Rectal smooth muscle tissue (tissue), 1 donor: Measurements from ENCODE around the gene WBP2.
"Not testable (repeated sequence)": the region's sequence is repeated elsewhere in the genome, so short reads cannot be mapped to it uniquely, and the experiment has no call there.

Source experiments
- H3K27ac ChIP-seq: one replicate; pipeline ENCODE4 v1.7.0; 2013; ENCODE audit warnings: low read depth, low read length, inconsistent platforms
- H3K27me3 ChIP-seq: one replicate; pipeline ENCODE4 v1.7.0; 2013; ENCODE audit warnings: low read length; ENCODE audit not compliant: control insufficient read depth, insufficient read depth
- H3K36me3 ChIP-seq: one replicate; pipeline ENCODE4 v1.7.0; 2013; ENCODE audit warnings: low read length; ENCODE audit not compliant: control insufficient read depth, insufficient read depth
- H3K4me1 ChIP-seq: one replicate; pipeline ENCODE4 v1.7.0; 2013; ENCODE audit warnings: low read length; ENCODE audit not compliant: control insufficient read depth, insufficient read depth
- H3K4me3 ChIP-seq: one replicate; pipeline ENCODE4 v1.7.0; 2013; ENCODE audit warnings: low read length
- H3K9ac ChIP-seq: one replicate; pipeline ENCODE4 v1.7.0; 2013; ENCODE audit warnings: low read length

The WBP2 gene

GRCh38 chr17:75816693-75817092 is 38.4 kb downstream of the WBP2 start:
- H3K27me3 ChIP-seq: no peaks in the 10 kb centered on the region
- no peak overlapping the region for H3K9ac ChIP-seq
- no peaks in the 10 kb centered on the region for H3K4me1 ChIP-seq
- no peak overlapping the region for H3K4me3 ChIP-seq
- H3K27ac ChIP-seq: no peak overlapping the region
- H3K36me3 ChIP-seq: peaks cover 68% of the 10 kb centered on the region

DNA sequence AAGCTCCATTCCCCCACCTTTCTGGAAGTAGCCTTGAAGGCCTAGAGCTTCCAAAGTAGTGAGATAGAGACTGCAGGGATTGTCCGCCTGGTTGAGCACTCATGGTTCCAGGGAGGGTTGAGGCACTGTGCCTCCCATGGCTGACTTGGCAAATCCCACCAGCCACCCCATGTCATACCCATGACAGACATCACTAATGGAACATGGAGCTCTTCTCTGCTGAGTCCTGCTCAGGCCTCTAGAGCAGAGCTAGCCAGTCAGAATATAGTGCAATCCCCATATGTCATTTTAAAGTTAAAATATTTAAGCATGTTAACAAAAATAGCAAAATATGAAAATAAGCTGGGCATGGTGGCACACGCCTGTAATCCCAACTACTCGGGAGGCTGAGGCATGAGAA is 39.7 kb downstream of the WBP2 start:
- H3K4me1 ChIP-seq: no peaks in the 10 kb centered on the region
- no peak overlapping the region for H3K9ac ChIP-seq
- no peak overlapping the region for H3K4me3 ChIP-seq
- peaks cover 59% of the 10 kb centered on the region for H3K36me3 ChIP-seq
- no peak overlapping the region for H3K27ac ChIP-seq
- H3K27me3 ChIP-seq: no peaks in the 10 kb centered on the region

DNA sequence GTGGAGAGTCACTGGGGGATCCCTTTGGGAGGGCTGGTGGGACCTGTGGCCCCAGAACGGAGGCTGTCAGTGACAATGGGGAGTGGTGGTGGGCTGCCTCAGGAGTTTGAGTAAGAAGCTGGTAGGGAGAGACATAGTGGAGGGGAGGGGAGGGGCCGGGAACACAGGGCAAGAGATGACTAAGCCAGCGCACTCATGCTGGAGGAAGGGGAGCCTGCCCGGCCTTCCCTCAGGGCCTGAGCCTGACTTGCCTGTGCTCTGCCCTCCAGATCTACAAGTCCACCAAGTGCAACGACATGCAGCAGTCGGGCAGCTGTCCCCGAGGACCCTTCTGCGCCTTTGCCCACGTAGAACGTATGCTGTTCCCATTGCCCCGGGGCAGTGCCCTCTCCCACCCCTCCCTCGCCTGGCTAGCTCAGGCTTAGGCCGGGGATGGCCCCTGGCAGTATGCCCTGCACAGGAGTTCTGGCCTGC is 40.2 kb downstream of the WBP2 start:
- Histone ChIP-seq H3K36me3 (peaks cover 56% of the 10 kb centered on the region), H3K4me1 (no peaks in the 10 kb centered on the region), H3K27me3 (no peaks in the 10 kb centered on the region), H3K27ac (no peak overlapping the region), H3K4me3 (no peak overlapping the region), H3K9ac (no peak overlapping the region)

DNA sequence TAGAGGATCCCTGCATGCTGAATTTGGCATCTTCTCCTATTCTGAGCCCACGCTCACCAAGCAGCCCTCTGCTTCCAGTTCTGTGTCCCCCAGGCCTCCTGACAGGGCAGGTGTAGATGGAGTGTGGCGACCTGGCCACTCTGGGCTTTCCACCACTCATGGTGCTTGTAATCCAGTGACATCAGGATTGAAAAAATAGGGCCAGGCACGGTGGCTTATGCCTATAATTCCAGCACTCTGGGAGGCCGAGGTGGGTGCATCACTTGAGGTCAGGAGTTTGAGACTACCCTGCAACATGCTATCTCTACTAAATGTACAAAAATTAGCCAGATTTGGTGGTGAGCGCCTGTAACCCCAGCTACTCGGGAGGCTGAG is 41.1 kb downstream of the WBP2 start:
- no peak overlapping the region for H3K9ac ChIP-seq
- peaks cover 50% of the 10 kb centered on the region for H3K36me3 ChIP-seq
- no peaks in the 10 kb centered on the region for H3K27me3 ChIP-seq
- H3K27ac ChIP-seq: no peak overlapping the region
- no peak overlapping the region for H3K4me3 ChIP-seq
- H3K4me1 ChIP-seq: no peaks in the 10 kb centered on the region

DNA sequence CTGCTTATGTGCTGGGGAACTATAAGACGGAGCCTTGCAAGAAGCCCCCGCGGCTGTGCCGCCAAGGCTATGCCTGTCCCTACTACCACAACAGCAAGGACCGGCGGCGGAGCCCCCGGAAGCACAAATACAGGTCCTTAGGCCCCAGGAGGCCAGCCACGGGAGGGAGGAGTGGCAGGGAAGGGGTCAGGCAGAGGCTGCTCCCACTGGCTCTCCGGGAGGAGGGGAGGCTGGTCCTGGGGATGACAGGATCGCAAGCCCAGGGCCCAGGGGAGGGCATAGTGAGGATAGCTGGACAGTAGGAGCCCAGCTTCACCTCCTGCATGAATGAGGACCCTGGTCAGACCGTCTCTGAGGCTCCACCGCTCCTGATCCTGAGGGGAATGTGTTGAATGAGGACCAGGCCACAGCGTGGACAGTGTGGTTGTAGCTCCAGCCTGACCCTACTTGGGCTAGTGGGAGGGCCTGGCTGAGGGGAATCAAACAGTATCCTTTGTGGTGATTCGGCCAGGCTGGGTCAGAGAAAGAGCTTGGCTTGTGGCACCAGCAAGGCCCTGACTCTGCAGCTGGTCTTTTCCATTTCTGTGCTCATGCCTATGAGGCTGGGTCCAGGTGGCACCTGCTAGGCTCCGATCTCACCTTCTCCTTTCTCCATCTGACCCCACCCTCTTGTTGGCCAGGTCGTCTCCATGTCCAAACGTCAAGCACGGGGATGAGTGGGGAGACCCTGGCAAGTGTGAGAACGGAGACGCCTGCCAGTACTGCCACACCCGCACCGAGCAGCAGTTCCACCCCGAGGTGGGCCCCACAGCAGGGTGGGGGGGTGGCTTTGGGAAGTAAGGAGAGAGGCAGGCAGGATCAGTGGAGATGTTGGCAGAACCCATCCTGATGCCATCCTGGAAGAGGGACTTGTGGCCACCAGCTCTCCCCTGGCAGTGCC is 41.8 kb downstream of the WBP2 start:
- Histone ChIP-seq H3K9ac (no peak overlapping the region), H3K27ac (no peak overlapping the region), H3K36me3 (peaks cover 48% of the 10 kb centered on the region), H3K4me3 (no peak overlapping the region), H3K4me1 (no peaks in the 10 kb centered on the region), H3K27me3 (no peaks in the 10 kb centered on the region)

DNA sequence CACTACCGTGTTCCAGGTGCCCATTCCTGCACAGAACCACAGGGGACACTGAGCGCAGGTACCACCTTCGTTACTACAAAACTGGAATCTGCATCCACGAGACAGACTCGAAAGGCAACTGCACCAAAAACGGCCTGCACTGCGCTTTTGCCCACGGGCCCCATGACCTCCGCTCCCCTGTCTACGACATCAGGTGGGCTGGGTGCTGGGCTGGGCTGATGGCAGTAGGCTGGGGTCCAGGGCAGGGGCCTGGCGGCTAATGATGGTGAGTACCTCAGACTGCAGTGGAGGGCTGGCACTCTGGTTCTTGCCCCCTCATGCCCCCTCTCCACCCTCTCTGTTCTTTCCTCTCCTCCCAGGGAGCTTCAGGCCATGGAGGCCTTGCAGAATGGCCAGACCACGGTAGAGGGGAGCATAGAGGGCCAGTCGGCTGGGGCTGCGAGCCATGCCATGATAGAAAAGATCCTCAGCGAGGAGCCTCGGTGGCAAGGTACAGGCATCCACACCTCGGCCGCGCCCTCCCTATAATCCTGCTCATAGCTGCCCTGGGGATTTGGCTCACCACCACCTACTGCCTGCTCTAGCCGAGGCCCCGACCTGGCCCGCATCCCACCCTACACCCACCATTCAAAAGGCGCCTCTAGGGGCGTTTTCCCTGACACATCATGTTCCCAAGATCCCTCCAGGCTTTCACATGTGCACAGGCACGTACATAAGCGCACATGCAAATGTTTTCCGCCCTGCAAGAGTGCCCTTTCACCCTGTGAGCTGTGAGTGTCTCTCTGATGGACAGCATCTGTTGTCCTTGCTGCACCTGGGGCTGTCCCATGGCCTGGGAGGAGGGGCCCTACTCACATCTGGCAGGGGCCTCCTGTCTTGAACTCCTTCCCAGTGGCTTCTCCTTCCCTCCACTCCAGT is 42.8 kb downstream of the WBP2 start:
- H3K27me3 ChIP-seq: no peaks in the 10 kb centered on the region
- H3K4me1 ChIP-seq: no peaks in the 10 kb centered on the region
- no peak overlapping the region for H3K4me3 ChIP-seq
- H3K9ac ChIP-seq: no peak overlapping the region
- H3K27ac ChIP-seq: no peak overlapping the region
- H3K36me3 ChIP-seq: peaks cover 47% of the 10 kb centered on the region

DNA sequence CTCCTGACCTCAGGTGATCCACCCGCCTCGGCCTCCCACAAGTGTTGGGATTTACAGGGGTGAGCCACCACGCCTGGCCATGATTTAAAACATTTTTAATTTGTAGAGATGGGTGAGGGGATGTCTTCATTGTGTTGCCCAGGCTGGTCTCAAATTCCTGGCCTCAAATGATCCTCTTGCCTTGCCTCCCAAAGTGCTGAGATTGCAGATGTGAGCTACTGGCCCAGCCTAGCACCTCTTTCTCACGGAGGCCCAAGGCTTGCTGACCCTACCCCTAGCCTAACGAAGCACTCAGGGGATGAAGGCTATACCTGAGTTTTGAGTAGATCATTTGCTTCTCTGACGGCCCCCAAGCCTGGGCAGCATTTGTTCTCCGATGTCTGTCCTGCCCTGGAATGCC is 44.0 kb downstream of the WBP2 start:
- H3K36me3 ChIP-seq: peaks cover 38% of the 10 kb centered on the region
- H3K27me3 ChIP-seq: no peaks in the 10 kb centered on the region
- H3K27ac ChIP-seq: no peak overlapping the region
- no peak overlapping the region for H3K4me3 ChIP-seq
- H3K9ac ChIP-seq: no peak overlapping the region
- H3K4me1 ChIP-seq: no peaks in the 10 kb centered on the region

- not testable (repeated sequence) for H3K4me3 ChIP-seq, H3K9ac ChIP-seq, H3K27ac ChIP-seq, H3K27me3 ChIP-seq, H3K4me1 ChIP-seq
- peaks cover 36% of the 10 kb centered on the region for H3K36me3 ChIP-seq
Observed at GRCh38 chr17:75810756-75811155, 44.4 kb downstream of the WBP2 start.

GRCh38 chr17:75810216-75810615 is 44.9 kb downstream of the WBP2 start:
- Histone ChIP-seq H3K9ac (no peak overlapping the region), H3K36me3 (peaks cover 32% of the 10 kb centered on the region), H3K27ac (no peak overlapping the region), H3K4me3 (no peak overlapping the region), H3K27me3 (no peaks in the 10 kb centered on the region), H3K4me1 (no peaks in the 10 kb centered on the region)

- Histone ChIP-seq H3K27me3 (no peaks in the 10 kb centered on the region), H3K27ac (peak overlapping the region; percentile 33), H3K9ac (no peak overlapping the region), H3K36me3 (peaks cover 27% of the 10 kb centered on the region), H3K4me1 (no peaks in the 10 kb centered on the region), H3K4me3 (no peak overlapping the region)
Observed at GRCh38 chr17:75809631-75810111, 45.5 kb downstream of the WBP2 start.

GRCh38 chr17:75808905-75809621 is 46.1 kb downstream of the WBP2 start:
- Histone ChIP-seq H3K27me3 (no peaks in the 10 kb centered on the region), H3K4me3 (no peak overlapping the region), H3K4me1 (no peaks in the 10 kb centered on the region), H3K27ac (peak overlapping the region; percentile 49), H3K36me3 (peaks cover 24% of the 10 kb centered on the region), H3K9ac (no peak overlapping the region)

- H3K27me3 ChIP-seq: no peaks in the 10 kb centered on the region
- H3K9ac ChIP-seq: no peak overlapping the region
- peaks cover 19% of the 10 kb centered on the region for H3K36me3 ChIP-seq
- peak overlapping the region; percentile 49 for H3K27ac ChIP-seq
- H3K4me3 ChIP-seq: no peak overlapping the region
- H3K4me1 ChIP-seq: no peaks in the 10 kb centered on the region
Observed at GRCh38 chr17:75808549-75808904, 46.6 kb downstream of the WBP2 start.
